OCI-LY1 (cell line): ENCODE measurements around the gene CALML5.

Experiments used
- H2AFZ ChIP-seq: fragments of 200-600 bp; sonication (generic), shearing (Covaris generic); 2 replicates; pipeline ENCODE4 v1.6.0; 2014; ENCODE audit warnings: antibody characterized with exemption, mild to moderate bottlenecking, low read length
- H3F3A ChIP-seq: fragments of 200-600 bp; sonication (generic), shearing (Covaris generic); 2 replicates; pipeline ENCODE4 v1.6.0; 2014; ENCODE audit warnings: mild to moderate bottlenecking, antibody characterized with exemption, low read length, moderate library complexity; ENCODE audit not compliant: insufficient read depth
- H3K27ac ChIP-seq: fragments of 200-600 bp; sonication (generic); 2 replicates; pipeline ENCODE4 v1.5.1; 2014; ENCODE audit warnings: low read length, mixed run types, mild to moderate bottlenecking, low read depth; ENCODE audit not compliant: poor library complexity, severe bottlenecking
- H3K27me3 ChIP-seq: fragments of 200-600 bp; sonication (generic); 2 replicates; pipeline ENCODE4 v1.6.0; 2014; ENCODE audit warnings: antibody characterized with exemption, mild to moderate bottlenecking, low read length, moderate library complexity; ENCODE audit not compliant: insufficient read depth
- H3K36me3 ChIP-seq: fragments of 200-600 bp; sonication (generic); 2 replicates; pipeline ENCODE4 v1.6.1; 2014; ENCODE audit warnings: mild to moderate bottlenecking, antibody characterized with exemption, low read length, moderate library complexity, mixed read lengths; ENCODE audit not compliant: insufficient read depth
- H3K4me1 ChIP-seq: fragments of 200-600 bp; sonication (generic); 2 replicates; pipeline ENCODE4 v1.5.1; 2014; ENCODE audit warnings: mild to moderate bottlenecking, low read length, moderate library complexity; ENCODE audit not compliant: insufficient read depth, severe bottlenecking
- H3K4me2 ChIP-seq: fragments of 200-600 bp; sonication (generic), shearing (Covaris generic); 2 replicates; pipeline ENCODE4 v1.6.1; 2014; ENCODE audit warnings: low read length
- H3K4me3 ChIP-seq: fragments of 200-600 bp; sonication (generic); 2 replicates; pipeline ENCODE4 v1.5.1; 2014; ENCODE audit warnings: low read length, low read depth, mild to moderate bottlenecking, mixed read lengths; ENCODE audit not compliant: poor library complexity, severe bottlenecking
- H3K79me2 ChIP-seq: fragments of 200-600 bp; shearing (Covaris generic); 2 replicates; pipeline ENCODE4 v1.6.1; 2016; ENCODE audit warnings: mixed run types, low read length, mixed read lengths; ENCODE audit not compliant: insufficient read depth
- H3K9ac ChIP-seq: fragments of 200-600 bp; sonication (generic), shearing (Covaris generic); 2 replicates; pipeline ENCODE4 v1.6.1; 2014; ENCODE audit warnings: mild to moderate bottlenecking, low read length, mixed read lengths
- H3K9me2 ChIP-seq: fragments of 200-600 bp; sonication (generic), shearing (Covaris generic); 2 replicates; pipeline ENCODE4 v1.6.1; 2014; ENCODE audit warnings: low read depth, mild to moderate bottlenecking, low read length, mixed read lengths
- H3K9me3 ChIP-seq: fragments of 200-600 bp; shearing (Covaris generic); 2 replicates; pipeline ENCODE4 v1.6.1; 2014; ENCODE audit warnings: low read length, mixed read lengths
- H4K20me1 ChIP-seq: fragments of 200-600 bp; sonication (generic), shearing (Covaris generic); 2 replicates; pipeline ENCODE4 v1.6.0; 2016; ENCODE audit warnings: mild to moderate bottlenecking, low read length; ENCODE audit not compliant: insufficient read depth
- CTCF ChIP-seq: fragments of 200-600 bp; sonication (generic), shearing (Covaris generic); IDR thresholded peaks from 2 replicates; pipeline ENCODE4 v1.5.1; 2017; ENCODE audit warnings: mild to moderate bottlenecking, antibody characterized with exemption, low read length, moderate library complexity, mixed read lengths
- EZH2 ChIP-seq: fragments of 200-600 bp; sonication (generic), shearing (Covaris generic); IDR thresholded peaks from 2 replicates; pipeline ENCODE4 v1.8.0; 2017; ENCODE audit warnings: borderline replicate concordance, mixed run types, mild to moderate bottlenecking, antibody characterized with exemption, low read length, moderate library complexity, mixed read lengths

CALML5 gene

GRCh38 chr10:5502571-5503476 lies 3.5 kb upstream of the CALML5 start:
- Histone ChIP-seq H3K9me2 (no peaks in the 10 kb centered on the region), H3K9ac (no peak overlapping the region), H3K9me3 (no peaks in the 10 kb centered on the region), H3F3A (no peaks in the 10 kb centered on the region), H3K4me1 (no peaks in the 10 kb centered on the region), H3K4me2 (no peak overlapping the region), H3K79me2 (no peaks in the 10 kb centered on the region), H3K27me3 (no peaks in the 10 kb centered on the region), H4K20me1 (no peaks in the 10 kb centered on the region), H3K27ac (no peak overlapping the region), H3K36me3 (no peaks in the 10 kb centered on the region), H2AFZ (no peak overlapping the region), H3K4me3 (no peak overlapping the region)
- TF ChIP-seq CTCF = no peak
- TF ChIP-seq EZH2 = no peak

- Histone ChIP-seq H3F3A (no peaks in the 10 kb centered on the region), H3K36me3 (no peaks in the 10 kb centered on the region), H4K20me1 (no peaks in the 10 kb centered on the region), H3K9ac (no peak overlapping the region), H3K4me2 (no peak overlapping the region), H3K9me2 (no peaks in the 10 kb centered on the region), H2AFZ (no peak overlapping the region), H3K4me3 (no peak overlapping the region), H3K4me1 (no peaks in the 10 kb centered on the region), H3K27ac (no peak overlapping the region), H3K79me2 (no peaks in the 10 kb centered on the region), H3K27me3 (no peaks in the 10 kb centered on the region), H3K9me3 (no peaks in the 10 kb centered on the region)
- no peak for TF ChIP-seq CTCF
- no peak for TF ChIP-seq EZH2
Measured at GRCh38 chr10:5502061-5502521, 2.7 kb upstream of the CALML5 start.

GRCh38 chr10:5500910-5501309 lies 1.5 kb upstream of the CALML5 start:
- Histone ChIP-seq H3K4me2 (no peak overlapping the region), H3K27ac (no peak overlapping the region), H4K20me1 (no peaks in the 10 kb centered on the region), H2AFZ (no peak overlapping the region), H3K9me3 (no peaks in the 10 kb centered on the region), H3K4me1 (no peaks in the 10 kb centered on the region), H3K4me3 (no peak overlapping the region), H3K9me2 (no peaks in the 10 kb centered on the region), H3K36me3 (no peaks in the 10 kb centered on the region), H3F3A (no peaks in the 10 kb centered on the region), H3K79me2 (no peaks in the 10 kb centered on the region), H3K27me3 (no peaks in the 10 kb centered on the region), H3K9ac (no peak overlapping the region)
- TF ChIP-seq EZH2 (no peak), CTCF (no peak)
